GM18909 (cell line): ENCODE measurements around the gene FBXO47.
A peak's percentile ranks its signal among the peaks of the same experiment; 100 is the strongest.

Experiments used
- ATAC-seq: cut with Tn5 transposase; IDR thresholded peaks from one replicate; pipeline ENCODE4 v1.9.1; 2021; ENCODE audit warnings: mild to moderate bottlenecking; ENCODE audit not compliant: unreplicated experiment, poor library complexity

The FBXO47 gene

GRCh38 chr17:38907930-38908675 lies 59.1 kb downstream of the FBXO47 start:
- ATAC-seq, result no peak

GRCh38 chr17:38906460-38907228 lies 60.6 kb downstream of the FBXO47 start:
- no peak for ATAC-seq

GRCh38 chr17:38905375-38905774 lies 61.8 kb downstream of the FBXO47 start:
- no peak for ATAC-seq

- no peak for ATAC-seq
These were observed 62.3 kb downstream of the FBXO47 start for GRCh38 chr17:38904892-38905291.

GRCh38 chr17:38903404-38903803 lies 63.8 kb downstream of the FBXO47 start:
- ATAC-seq, result no peak

- no peak for ATAC-seq
These were observed 66.1 kb downstream of the FBXO47 start for GRCh38 chr17:38900978-38901656.

- no peak for ATAC-seq
These were observed 67.8 kb downstream of the FBXO47 start for GRCh38 chr17:38899421-38899820.

- ATAC-seq, result peak; percentile 84
These were observed 68.3 kb downstream of the FBXO47 start for GRCh38 chr17:38898812-38899348.

GRCh38 chr17:38898291-38898679 lies 68.9 kb downstream of the FBXO47 start:
- ATAC-seq, result peak; percentile 39

- ATAC-seq, result no peak
These were observed 69.4 kb downstream of the FBXO47 start for GRCh38 chr17:38897671-38898290.

GRCh38 chr17:38897176-38897575 lies 70.0 kb downstream of the FBXO47 start:
- ATAC-seq, result no peak

- ATAC-seq, result no peak
These were observed 70.8 kb downstream of the FBXO47 start for GRCh38 chr17:38896346-38896954.

- no peak for ATAC-seq
These were observed 72.9 kb downstream of the FBXO47 start for GRCh38 chr17:38894276-38894675.

GRCh38 chr17:38893607-38894006 lies 73.6 kb downstream of the FBXO47 start:
- ATAC-seq, result no peak

GRCh38 chr17:38893113-38893512 lies 74.1 kb downstream of the FBXO47 start:
- no peak for ATAC-seq

- ATAC-seq, result no peak
These were observed 74.6 kb downstream of the FBXO47 start for GRCh38 chr17:38892620-38893019.

- ATAC-seq, result no peak
These were observed 75.1 kb downstream of the FBXO47 start for GRCh38 chr17:38892083-38892482.

- ATAC-seq, result no peak
These were observed 75.8 kb downstream of the FBXO47 start for GRCh38 chr17:38891441-38891840.

GRCh38 chr17:38890410-38890746 lies 76.8 kb downstream of the FBXO47 start:
- no peak for ATAC-seq

GRCh38 chr17:38889745-38890409 lies 77.3 kb downstream of the FBXO47 start:
- no peak for ATAC-seq
